SU-DHL-6 (cell line): ENCODE data around the gene ZC2HC1B.

ENCODE experiments used
- H2AFZ ChIP-seq: fragments of 200-600 bp; sonication (generic); 2 replicates; pipeline ENCODE4 v1.6.1; 2014; ENCODE audit warnings: low read depth, mild to moderate bottlenecking, moderate library complexity, mixed read lengths, antibody characterized with exemption, low read length; ENCODE audit not compliant: severe bottlenecking
- H3F3A ChIP-seq: fragments of 200-600 bp; shearing (Covaris generic); 2 replicates; pipeline ENCODE4 v1.6.0; 2016; ENCODE audit warnings: antibody characterized with exemption, mild to moderate bottlenecking; ENCODE audit not compliant: insufficient read depth
- H3K27ac ChIP-seq: fragments of 200-600 bp; sonication (generic); 2 replicates; pipeline ENCODE4 v1.5.1; 2016; ENCODE audit warnings: low read depth, mild to moderate bottlenecking, low read length, moderate library complexity, mixed read lengths
- H3K27me3 ChIP-seq: fragments of 200-600 bp; sonication (generic), shearing (Covaris generic); 2 replicates; pipeline ENCODE4 v1.6.0; 2014; ENCODE audit warnings: mild to moderate bottlenecking, low read length
- H3K36me3 ChIP-seq: fragments of 200-600 bp; sonication (generic); 2 replicates; pipeline ENCODE4 v1.6.1; 2014; ENCODE audit warnings: mild to moderate bottlenecking, low read length, mixed read lengths
- H3K4me2 ChIP-seq: fragments of 300-600, 200-600 bp; shearing (Covaris generic), sonication (generic); 2 replicates; pipeline ENCODE4 v1.6.0; 2014; ENCODE audit warnings: low read length, low read depth, mild to moderate bottlenecking; ENCODE audit not compliant: poor library complexity, severe bottlenecking
- H3K4me3 ChIP-seq: fragments of 200-600 bp; sonication (generic); 2 replicates; pipeline ENCODE4 v1.5.1; 2014; ENCODE audit warnings: antibody characterized with exemption, low read length, mild to moderate bottlenecking, mixed read lengths; ENCODE audit not compliant: insufficient read depth, poor library complexity, severe bottlenecking
- H3K79me2 ChIP-seq: fragments of 200-600 bp; sonication (generic); 2 replicates; pipeline ENCODE4 v1.6.1; 2014; ENCODE audit warnings: mild to moderate bottlenecking, low read length, moderate library complexity; ENCODE audit not compliant: insufficient read depth
- H3K9ac ChIP-seq: fragments of 200-600 bp; sonication (generic); 2 replicates; pipeline ENCODE4 v1.7.0; 2014; ENCODE audit warnings: mild to moderate bottlenecking, low read length
- H3K9me2 ChIP-seq: fragments of 200-600 bp; sonication (generic); replicated peaks from 2 replicates; pipeline ENCODE4 v1.6.1; 2014; ENCODE audit warnings: low read length; ENCODE audit not compliant: insufficient read depth
- H3K9me3 ChIP-seq: fragments of 200-600 bp; sonication (generic); 2 replicates; pipeline ENCODE4 v1.6.1; 2014; ENCODE audit warnings: low read length, mixed read lengths; ENCODE audit not compliant: insufficient read depth
- H4K20me1 ChIP-seq: fragments of 200-600 bp; sonication (generic); 2 replicates; pipeline ENCODE4 v1.6.1; 2014; ENCODE audit warnings: low read depth, mild to moderate bottlenecking, antibody characterized with exemption, low read length, moderate library complexity, mixed read lengths
- CTCF ChIP-seq: fragments of 200-600 bp; sonication (generic); IDR thresholded peaks from one replicate; pipeline ENCODE4 v1.5.1; 2017; ENCODE audit warnings: antibody characterized with exemption, mild to moderate bottlenecking, low read length, moderate library complexity; ENCODE audit not compliant: insufficient read depth, poor library complexity, severe bottlenecking
- EZH2phosphoT487 ChIP-seq: fragments of 200-600 bp; sonication (generic), shearing (Covaris generic); conservative IDR thresholded peaks from 2 replicates; pipeline ENCODE4 v1.6.1; 2018; ENCODE audit warnings: mild to moderate bottlenecking, antibody characterized with exemption, low read length, moderate library complexity, mixed read lengths

The ZC2HC1B gene

GRCh38 chr6:143936778-143937667 lies 72.7 kb downstream of the ZC2HC1B start:
- Histone ChIP-seq H4K20me1 (no peaks in the 10 kb centered on the region), H3K9me3 (no peaks in the 10 kb centered on the region), H3K9ac (no peak overlapping the region), H3K36me3 (no peaks in the 10 kb centered on the region), H2AFZ (no peak overlapping the region), H3K27me3 (no peaks in the 10 kb centered on the region), H3K9me2 (no peaks in the 10 kb centered on the region), H3K79me2 (no peaks in the 10 kb centered on the region), H3K4me2 (no peak overlapping the region), H3K27ac (no peak overlapping the region), H3K4me3 (no peak overlapping the region), H3F3A (0 out of 2 replicates have a peak, but pooled peaks cover 4% of the 10 kb centered on the region)
- TF ChIP-seq CTCF (no peak), EZH2phosphoT487 (no peak)

- TF ChIP-seq CTCF (no peak), EZH2phosphoT487 (no peak)
- H3F3A ChIP-seq: 0 out of 2 replicates have a peak, but pooled peaks cover 4% of the 10 kb centered on the region
- H3K9ac ChIP-seq: no peak overlapping the region
- H3K4me2 ChIP-seq: no peak overlapping the region
- H3K4me3 ChIP-seq: no peak overlapping the region
- H2AFZ ChIP-seq: no peak overlapping the region
- H3K79me2 ChIP-seq: no peaks in the 10 kb centered on the region
- H3K27me3 ChIP-seq: no peaks in the 10 kb centered on the region
- H3K27ac ChIP-seq: no peak overlapping the region
- no peaks in the 10 kb centered on the region for H3K9me3 ChIP-seq
- no peaks in the 10 kb centered on the region for H3K36me3 ChIP-seq
- H3K9me2 ChIP-seq: no peaks in the 10 kb centered on the region
- H4K20me1 ChIP-seq: no peaks in the 10 kb centered on the region
These were observed 73.3 kb downstream of the ZC2HC1B start for GRCh38 chr6:143937668-143937970.

DNA sequence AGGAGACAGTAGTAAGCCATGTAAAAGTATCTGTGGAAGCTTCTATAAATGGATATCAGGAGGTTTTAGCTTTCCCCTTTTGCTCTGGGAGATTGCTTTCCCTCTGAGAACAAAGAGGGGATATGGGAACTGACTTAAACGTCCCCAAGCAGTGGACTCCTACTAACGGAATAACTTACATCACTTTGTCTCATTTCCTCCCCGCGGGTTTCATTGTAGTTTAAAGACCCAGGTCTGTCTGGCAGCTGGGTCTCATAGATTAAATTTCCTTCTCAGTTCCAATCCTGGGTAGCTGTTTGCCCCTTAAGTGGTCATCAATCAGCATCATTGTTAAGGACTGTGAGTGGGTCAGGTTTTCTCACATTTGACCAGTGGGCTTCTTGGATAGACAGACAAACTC lies 75.1 kb downstream of the ZC2HC1B start:
- Histone ChIP-seq H3K27me3 (no peaks in the 10 kb centered on the region), H3K36me3 (no peaks in the 10 kb centered on the region), H3K9me2 (no peaks in the 10 kb centered on the region), H4K20me1 (no peaks in the 10 kb centered on the region), H3K27ac (no peak overlapping the region), H3K79me2 (no peaks in the 10 kb centered on the region), H3K4me2 (no peak overlapping the region), H3F3A (0 out of 2 replicates have a peak, but pooled peaks cover 4% of the 10 kb centered on the region), H3K4me3 (no peak overlapping the region), H3K9ac (no peak overlapping the region), H3K9me3 (no peaks in the 10 kb centered on the region), H2AFZ (peak overlapping the region; percentile 58)
- TF ChIP-seq EZH2phosphoT487 (no peak), CTCF (no peak)
